ENCODE results near the gene REEP6.

Gene REEP6

DNA sequence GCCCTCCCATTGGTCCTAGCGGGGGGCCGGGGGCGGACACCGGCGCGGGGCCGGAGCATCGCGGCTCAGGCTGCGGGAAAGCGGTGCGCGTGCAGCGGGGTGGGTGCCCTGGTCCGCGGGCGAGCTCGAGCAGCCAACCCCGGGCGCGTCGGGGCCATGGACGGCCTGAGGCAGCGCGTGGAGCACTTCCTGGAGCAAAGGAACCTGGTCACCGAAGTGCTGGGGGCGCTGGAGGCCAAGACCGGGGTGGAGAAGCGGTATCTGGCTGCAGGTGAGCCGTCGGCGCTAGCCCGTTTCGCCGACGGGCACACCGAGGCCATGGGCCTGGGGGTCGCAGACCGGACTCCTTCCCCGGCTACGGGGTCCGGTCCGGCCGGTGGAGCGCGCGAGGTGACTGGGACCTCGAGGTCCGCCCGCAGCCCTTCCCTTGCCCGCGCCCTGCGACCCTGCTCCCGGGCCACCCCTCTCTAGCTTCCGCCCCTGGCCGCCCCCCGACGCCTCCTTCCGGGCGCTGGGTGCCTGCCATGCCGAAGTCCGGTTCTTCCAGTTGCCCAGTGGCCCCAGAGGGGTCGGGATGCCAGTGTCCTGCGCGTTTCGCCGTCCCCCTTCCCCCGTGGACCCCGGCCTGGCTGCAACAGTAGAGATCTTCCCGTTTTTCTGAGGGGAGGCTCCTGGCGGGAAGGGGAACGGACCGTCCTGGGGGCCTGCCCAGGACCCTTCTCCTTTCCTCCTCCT lies at the start of gene REEP6:
REEP6 (plus strand) TSS at position 68 of the 735 bp plus-strand sequence; CDS start at position 157, 89 bp downstream.
- no peak for DNase-seq

GRCh38 chr19:1441677-1442438 lies 49.1 kb upstream of the REEP6 start:
- DNase-seq: no peak

DNA sequence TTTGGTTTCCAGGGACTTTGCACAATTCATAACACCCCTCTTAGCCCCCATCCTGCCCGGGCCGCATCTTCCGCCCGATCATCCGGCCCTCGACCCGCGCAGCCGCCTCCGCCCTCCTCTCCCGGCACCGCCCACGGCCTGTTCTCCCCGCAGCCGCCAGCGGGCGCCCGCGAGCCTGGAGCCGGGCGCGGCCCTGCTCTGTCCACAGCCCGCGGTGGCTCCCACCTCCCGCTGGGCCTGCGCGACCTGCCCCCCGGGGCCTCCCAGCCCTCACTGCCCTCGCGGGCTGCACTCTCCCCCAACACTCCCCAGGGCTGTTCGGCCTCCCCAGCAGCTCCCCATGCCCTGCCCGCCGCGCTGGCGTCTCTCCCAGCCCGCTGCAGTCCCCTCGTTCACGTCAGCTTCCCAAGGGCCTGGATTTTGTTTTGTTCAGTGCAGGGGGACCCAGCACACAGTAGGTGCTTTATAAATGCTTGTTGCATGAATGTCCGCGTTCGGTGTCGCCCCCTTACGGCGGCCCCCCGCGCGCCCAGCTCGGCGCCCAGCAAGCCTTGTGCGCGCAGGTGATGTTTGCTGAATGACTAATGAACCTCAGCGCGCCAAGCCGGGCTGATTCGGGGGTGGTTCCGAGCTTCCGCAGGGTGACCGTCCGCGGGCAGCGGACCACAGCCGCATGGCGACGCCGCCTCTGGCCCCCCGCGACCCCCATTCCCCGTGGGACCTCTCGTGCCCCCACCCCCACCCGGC lies 45.6 kb upstream of the REEP6 start:
- peak; percentile 61 for DNase-seq

- no peak for DNase-seq
These were observed 44.9 kb upstream of the REEP6 start for GRCh38 chr19:1445932-1446712.

DNA sequence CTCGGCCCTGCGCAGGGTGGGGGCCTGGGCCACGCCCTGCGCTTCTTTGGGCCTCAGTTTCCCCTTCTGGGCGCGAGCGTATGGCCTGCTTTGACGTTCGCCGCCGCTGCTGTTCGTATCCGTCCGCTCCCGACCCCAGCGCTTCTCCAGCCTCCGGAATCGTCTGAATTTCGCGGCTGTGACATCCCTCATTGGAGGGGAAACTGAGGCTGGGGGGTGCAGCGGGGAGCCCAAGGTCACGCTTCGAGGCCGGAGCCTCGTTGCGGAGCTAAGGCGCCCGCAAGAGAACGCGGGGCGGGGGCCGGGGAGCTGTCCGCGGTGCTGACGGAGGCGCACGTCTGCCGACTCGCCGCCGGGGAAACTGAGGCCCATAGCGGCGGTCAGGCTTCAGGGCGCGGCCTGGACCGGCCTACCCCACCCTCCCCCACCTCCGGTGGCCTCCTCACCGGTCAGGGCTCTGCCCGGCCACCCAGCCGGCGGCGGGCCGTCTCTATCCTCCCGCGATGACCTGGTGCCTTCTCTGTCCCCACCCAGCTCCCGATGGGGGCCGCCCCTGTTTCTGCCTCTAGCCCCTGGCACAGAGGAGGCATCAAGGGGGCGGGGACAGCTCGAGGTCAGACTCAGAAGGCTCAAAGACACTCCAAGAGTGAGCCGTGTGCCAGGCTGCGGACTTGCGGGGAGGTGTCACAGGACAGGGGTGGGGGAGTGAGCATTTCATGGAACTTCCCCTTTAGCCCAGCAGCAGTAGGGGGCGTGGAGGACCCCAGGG lies 44.1 kb upstream of the REEP6 start:
- no peak for DNase-seq

- no peak for DNase-seq
These were observed 43.5 kb upstream of the REEP6 start for GRCh38 chr19:1447504-1447903.

DNA sequence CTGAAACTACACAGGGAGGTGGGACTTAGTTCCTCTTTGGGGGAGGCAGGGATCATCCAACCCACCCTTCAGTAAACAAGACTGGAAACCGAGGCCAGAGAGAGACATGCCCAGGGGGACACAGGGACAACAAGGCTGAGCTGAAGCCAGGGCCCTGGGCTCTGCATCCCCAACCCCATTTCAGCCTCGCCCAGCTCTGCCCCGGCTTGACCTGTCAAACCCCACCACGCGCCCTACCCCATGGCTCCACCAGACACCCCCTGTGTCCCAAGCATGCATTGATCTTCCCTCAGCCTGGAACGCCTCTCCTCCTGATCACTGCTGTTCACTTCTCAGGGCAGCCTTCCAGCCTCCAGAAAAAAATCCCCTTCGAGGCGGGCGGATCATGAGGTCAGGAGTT lies 43.0 kb upstream of the REEP6 start:
- no peak for DNase-seq

DNA sequence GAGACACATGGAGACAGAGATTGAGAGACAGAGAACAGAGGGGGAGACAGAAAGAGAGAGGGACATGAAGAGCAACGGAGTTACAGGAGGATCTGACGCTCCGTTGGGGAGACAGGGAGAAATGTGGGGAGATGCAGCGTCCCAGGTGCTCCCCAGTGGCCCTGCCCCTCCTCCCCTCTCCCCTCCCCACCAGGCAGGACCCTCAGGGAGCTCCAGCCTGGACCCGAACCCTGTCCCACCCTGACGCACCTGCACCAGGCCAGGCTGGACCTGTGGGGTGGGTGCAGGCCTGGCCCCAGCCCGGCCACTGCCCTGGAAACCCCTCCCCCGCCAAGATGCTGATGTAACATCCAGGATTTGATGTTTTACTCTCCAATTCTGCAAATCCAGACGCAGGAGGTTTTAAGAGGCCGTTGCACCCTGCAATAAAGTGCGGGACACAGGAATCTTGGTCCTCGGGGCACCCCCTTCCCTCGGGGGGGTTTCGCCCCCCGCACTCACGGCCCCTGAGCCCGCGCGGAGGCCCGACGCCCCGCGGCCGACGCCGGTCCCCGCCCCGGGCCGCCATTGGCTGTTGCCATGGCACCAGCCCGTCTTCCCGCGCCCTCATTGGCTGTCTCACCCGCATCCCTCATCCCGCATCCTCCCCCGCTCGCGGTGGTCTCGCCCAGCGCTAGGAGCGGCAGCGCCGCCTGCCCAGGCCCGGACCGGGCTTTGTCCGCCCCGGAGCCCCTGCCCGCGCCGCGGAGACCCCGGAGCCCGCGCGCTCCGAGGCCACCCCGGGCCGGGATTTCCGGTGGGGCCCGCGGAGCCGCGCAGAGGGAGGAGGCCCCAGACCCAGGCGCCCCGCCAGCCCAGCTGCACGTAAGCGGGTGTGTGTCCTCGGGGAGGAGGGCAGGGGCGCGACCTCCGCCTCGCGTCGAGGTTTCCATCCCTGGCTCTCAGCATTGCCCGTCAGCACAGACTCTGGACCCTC lies 41.2 kb upstream of the REEP6 start, which contains the start of gene APC2:
APC2 (plus strand) TSS at position 655 of the 976 bp plus-strand sequence. CDS start 2,881 bp downstream, outside the sequence.
- no peak for DNase-seq

GRCh38 chr19:1450735-1451731 lies 39.9 kb upstream of the REEP6 start:
- no peak for DNase-seq

- DNase-seq: no peak
These were observed 38.8 kb upstream of the REEP6 start for GRCh38 chr19:1451916-1452801.

- no peak for DNase-seq
These were observed 38.0 kb upstream of the REEP6 start for GRCh38 chr19:1452802-1453524.

- no peak for DNase-seq
These were observed 37.2 kb upstream of the REEP6 start for GRCh38 chr19:1453525-1454364.

DNA sequence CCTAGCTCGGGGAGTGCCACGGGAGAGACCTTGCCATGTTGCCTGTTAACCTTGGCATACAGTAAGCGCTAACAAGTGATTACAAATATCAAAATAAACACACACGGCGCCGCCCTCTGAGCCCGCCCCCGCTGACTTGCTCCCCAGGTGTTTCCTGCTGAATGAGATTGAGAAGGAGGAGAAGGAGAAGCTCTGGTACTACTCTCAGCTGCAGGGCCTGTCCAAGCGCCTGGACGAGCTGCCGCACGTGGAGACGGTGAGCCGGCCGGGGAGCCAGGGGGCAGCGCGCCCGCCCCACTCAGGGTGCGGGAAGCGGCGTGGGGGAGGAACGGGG lies 36.0 kb upstream of the REEP6 start:
- no peak for DNase-seq

DNA sequence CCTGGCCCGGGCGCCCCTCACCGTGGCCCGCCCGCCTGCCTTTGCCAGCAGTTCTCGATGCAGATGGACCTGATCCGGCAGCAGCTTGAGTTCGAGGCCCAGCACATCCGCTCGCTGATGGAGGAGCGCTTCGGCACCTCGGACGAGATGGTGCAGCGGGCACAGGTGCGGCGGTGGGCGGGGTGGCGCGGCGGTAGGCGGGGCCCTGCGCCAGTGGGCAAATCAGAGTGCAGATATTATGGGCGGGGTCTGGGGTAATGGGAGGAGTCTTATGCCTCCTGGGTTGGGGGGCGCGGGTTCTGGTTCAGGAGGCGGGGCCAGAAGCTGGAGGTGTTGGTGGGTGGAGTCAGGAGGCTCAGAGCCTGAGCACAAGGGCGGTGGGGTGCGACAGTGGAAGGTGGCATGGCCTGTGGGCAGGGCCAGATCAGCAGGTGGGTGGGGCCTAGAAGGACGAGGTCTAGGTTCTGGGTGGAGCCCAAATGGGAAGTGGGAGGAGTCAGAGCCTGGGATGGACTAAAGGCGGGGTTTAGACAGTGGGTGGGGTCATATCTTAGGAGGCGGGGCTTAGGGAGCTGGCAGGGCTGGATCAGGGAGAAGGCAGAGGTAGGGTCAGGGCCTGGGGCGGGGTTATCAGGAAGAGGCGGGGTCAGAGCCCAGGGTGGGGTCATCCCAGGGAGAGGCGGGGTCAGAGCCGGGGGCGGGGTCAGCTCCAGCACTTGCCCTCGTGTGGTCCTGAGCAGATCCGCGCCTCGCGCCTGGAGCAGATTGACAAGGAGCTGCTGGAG lies 35.5 kb upstream of the REEP6 start:
- DNase-seq: no peak

DNA sequence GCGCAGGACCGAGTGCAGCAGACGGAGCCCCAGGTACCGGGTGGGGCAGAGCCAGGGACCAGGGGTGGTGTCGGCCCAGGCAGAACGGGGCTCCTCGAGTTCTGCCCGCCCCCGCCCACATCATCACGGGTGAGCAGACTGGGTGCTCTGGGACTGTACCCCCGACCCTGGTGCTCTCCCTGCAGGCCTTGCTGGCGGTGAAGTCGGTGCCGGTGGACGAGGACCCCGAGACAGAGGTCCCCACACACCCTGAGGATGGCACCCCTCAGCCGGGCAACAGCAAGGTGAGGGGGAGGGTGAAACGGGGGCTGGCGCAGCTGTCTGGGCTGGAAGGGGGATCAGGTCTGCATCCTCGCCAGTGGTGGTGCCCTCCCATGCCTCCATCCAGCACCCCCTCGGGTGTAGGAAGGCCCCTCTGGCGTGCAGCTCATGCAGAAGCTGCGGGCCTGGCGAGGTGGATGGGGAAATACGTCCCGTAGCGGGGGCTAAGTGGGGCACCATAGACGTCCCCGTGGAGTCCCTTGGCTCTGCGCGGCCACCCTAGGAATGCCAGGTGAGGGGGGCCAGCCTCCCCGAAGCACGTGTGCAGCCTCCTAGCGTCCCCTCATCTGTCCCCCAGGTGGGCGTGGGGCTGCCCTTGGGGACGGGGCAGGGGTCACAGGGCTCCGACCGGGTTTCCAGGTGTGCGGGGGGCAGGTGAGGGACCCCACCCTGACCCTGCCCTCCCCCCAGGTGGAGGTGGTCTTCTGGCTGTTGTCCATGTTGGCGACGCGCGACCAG lies 34.7 kb upstream of the REEP6 start:
- DNase-seq: no peak
